Cortex of kidney (tissue), 1 donor: Measurements from ENCODE around the gene RPL34.
"Not testable (repeated sequence)": the region's sequence is repeated elsewhere in the genome, so short reads cannot be mapped to it uniquely, and the experiment has no call there.

Experiments used
- DNase-seq: peaks from one replicate; lab custom pipeline; 2025; lab: John Stamatoyannopoulos, UW

Gene RPL34

DNA sequence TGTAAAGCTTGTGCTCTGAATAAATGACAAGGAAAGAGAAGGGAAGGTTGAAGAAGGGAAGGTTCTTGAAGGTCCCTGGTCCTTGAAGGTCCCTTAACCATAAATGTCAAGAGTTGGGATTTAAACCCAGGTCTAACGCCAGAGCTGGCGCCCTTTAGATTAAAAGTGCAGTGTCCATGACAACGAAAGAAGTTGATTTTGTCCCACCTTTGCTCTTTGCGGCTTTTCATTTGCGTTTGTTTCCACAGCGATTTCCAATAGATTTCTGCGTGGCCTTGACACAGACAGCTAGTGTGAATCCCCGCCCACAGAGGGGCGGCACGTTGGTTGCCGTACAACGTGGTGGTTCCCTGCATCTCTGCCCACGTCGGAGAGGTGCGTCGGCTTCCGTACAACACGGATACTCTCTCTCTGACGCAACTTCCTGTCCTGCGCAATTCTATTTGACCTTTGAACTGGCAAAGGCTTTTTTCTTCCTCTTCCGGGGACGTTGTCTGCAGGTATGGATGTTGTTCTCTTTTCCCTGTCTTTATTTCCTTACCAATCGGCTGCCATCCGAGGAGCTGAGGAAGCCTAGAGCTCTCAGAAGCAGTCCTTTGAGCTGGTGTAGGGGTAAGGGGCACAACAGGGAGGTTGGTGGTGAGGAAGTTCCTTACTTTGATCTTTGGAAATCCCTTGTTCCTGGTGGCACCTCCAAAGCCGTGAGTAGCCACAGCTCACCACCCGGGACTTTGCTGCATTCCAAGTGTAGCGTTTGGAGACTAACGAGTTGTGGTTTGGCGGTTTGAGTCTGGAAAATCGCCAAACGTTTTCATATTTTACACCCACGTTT is at the start of gene RPL34:
Gene RPL34 (plus strand): TSS at position 476 of the 832 bp plus-strand sequence. CDS start 1,384 bp downstream, outside the sequence.
- DNase-seq = no peak

DNA sequence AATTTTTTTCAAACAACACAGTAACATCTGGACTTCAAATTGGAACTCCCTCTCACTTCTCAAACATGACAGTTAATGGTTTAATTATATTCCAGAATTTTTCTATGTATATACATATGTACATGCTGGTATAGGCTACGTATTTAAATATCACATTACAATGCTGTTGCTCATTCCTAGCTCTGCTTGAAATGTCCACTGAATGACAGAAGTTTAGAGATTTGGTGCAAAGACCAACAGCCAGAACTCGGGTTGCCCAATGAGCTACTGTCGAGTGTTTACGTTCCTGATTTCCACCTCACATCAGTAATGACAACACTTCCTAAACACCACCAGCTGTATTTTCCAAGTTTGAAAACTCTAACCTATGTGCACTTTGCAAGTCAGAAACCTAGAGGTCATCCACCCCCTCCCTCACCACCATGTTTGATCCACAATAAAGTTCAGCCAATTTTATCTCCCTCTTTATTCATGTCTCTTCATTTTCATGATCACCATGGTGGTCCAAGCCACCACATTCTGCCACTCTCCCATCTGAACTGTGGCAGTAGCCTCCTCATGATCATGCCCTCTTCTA is 49.3 kb upstream of the RPL34 start:
- no peak for DNase-seq

DNA sequence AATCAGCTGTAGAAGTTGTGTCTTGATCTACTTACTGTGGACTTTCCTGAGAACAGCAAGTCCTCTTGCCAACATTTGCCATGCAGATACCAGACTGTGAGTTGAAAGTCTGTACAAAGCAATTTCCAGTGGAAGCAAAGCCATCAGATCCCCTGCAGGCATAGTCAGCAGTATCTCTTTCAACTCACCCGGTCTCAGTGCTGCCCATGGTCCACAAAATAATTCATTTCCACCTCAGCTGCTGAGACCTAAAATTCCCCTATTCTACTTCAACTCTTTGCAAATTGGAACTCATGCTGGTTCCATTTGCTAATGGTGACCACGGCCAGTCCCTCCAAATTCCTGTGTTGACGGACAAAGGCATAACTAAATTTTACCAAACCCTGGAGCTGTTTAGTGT is 46.0 kb upstream of the RPL34 start:
- no peak for DNase-seq

DNA sequence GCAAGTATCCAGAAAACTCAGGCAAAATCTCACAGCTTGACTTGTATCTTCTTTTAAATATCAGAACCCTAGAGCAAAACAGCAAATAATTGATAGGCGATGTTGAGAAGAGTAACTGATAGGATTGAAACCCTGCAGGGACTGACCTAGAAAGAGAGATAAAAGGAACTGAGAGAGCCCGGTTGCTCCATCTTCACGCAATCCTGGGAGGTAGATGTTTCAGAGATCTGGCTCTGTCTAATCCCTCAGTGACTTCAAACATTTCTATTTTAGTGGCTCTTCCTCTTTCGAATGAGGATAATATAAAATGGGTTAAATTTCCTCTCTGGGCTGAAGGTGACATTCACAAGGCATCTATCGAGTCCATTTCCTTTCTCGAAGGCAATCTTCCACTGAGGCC is 39.3 kb upstream of the RPL34 start:
- DNase-seq = no peak

DNA sequence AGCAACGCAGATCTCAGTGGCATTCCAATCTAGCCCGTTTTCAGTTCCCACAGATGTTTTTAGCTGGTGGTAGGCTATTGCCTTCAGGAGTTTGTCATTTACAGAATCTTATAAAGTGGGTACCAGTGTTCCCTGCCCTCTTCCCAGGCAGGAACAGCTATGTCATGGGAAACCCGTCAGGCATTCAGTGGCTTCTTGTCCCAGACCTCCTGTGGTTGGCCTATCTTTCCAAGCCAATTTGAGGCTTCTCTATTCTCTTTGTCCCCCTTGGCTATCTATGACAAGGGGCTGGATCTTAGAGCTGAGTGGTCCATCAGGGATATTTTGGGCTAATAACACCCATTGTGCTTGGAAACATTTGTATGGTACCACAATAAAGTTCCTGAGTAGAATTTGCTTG is 33.6 kb upstream of the RPL34 start:
- DNase-seq = no peak

DNA sequence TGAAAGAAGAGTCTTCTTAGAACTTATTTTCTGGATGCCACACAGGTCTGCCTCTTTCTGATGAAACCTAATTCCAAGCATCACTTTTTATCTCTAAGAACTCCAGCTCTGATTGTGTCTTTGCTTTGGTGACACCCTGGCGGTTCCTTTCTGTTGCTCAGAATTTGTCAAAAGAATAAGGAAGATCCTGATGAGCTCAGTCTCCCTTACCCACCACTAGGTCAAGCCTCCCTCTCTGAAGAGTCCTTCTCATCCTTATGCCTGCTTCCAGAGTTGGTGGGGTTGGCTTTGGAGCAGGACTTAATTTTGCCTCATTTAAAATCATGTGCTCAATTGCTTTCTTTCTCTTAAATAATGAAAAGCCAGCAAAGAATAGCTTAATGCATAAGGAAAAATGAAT is 31.5 kb upstream of the RPL34 start:
- DNase-seq = no peak

DNA sequence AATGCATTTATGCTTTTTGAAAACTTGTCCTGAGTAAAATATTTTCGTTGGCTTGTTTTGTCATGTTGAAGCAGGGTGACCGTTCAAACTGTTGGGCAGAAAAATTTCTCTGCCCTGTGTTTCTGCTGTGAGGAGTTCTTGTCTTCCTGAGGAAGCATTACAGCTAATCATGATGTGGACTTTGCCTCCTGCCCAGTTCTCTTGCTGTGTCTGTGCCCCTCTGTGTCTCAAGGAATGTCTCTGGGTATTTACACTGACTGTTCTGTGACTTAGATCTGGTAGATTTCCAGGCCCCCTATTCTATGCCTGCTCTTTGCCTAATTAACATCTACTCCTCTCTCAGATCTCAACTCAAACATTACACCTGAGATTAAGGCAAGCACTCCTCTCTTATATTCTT is 30.4 kb upstream of the RPL34 start:
- DNase-seq = no peak

DNA sequence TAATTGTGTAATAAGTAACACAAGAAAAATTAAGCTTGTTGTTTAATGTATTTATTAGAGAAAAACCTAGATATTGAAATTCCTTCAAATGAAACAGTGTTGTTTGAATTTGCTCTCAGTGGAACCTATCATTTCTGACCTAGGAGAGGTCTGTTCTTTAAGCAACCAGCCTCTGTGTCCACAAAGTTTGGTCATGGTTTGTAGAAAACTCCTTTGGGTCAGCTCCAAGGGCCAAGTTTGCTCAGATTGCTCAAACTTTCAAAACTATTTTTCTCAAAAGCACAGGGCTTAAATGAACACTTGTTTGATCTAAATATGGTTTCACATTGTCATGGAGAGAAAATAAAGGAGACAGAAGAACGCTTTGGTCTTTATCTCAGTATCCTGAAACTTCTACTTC is 29.6 kb upstream of the RPL34 start:
- no peak for DNase-seq

DNA sequence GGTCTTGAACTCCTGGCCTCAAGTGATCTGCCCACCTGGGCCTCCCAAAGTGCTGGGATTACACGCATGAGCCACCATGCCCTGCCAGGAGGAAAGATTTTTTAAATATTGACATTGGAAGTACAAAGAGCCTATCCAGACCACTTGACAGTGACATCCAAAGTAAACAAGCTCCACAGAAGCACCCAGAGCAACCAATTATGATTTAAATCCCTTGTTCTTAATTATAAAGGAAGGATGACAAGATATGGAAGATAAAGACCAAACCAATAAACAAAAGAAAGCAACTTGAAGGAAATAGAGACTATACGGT is 27.7 kb upstream of the RPL34 start:
- DNase-seq = no peak

DNA sequence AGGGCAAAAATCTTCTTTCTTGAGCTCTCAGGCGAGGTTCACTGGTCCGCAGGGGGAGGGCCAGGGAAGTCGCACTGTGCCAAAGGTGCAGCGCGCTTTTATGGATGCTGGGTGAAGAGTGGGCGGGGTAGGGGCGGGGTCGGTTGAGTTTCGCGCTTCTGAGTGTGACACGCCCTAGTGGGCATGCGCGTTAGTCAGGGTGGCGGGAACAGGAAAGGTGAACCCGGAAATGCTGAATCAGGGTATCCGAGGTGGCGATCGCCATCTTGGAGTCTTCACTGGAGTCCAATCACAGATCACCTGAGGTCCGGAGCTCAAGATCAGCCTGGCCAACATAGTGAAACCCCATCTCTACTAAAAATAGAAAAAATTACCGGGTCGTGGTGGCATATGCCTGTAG is 26.1 kb upstream of the RPL34 start:
- not testable (repeated sequence) for DNase-seq

DNA sequence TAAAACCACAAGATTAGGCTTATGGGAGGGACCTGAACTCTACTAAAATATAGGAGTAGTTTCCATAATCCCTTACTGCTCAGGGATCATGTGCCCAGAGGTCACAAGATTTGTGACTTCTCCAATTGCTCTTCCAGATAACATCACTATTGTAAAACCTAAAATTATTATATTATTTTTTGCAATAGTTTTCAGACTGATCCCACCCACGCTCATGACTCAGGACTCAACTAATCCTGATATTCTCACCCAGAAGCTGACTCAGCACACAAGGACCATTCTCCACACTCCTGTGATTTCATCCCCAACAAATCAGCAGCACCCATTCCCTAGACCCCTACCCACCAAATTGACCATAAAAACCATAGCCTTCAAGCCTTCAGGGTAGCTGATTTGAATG is 24.0 kb upstream of the RPL34 start:
- DNase-seq = no peak

DNA sequence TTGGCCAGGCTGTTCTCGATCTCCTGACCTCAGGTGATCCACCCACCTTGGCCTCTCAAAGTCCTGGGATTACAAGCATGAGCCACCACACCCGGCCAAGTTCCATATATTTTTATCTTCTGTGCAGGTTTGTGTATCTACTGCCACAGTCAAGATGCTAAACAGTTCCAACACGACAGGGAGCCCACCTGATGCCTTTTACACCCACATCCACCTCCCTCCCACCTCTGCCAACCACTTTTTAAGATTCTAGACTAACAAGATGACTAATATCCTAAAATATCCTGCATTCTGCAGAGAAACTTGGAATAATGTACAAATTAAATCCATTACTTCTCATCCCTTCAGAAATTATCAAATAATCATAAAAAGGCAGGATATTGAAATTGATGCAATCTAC is 19.3 kb upstream of the RPL34 start:
- no peak for DNase-seq

DNA sequence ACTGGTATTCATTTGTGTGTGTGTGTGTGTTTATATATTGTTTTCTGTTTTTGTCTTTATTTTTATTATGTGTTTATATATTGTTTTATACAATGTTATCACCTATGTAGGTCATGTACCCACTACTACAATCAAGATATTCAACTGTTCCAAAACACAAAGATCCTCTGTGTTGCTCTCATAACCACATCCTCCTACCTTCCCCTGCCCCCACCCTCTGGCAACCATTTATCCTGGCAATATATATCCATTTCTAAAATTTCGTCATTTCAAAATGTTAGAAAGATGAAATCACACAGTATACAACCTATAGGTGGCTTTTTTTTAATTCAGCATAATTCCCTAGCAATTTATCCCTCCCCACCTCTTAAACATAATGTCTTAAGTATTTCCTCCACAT is 18.8 kb upstream of the RPL34 start:
- no peak for DNase-seq

DNA sequence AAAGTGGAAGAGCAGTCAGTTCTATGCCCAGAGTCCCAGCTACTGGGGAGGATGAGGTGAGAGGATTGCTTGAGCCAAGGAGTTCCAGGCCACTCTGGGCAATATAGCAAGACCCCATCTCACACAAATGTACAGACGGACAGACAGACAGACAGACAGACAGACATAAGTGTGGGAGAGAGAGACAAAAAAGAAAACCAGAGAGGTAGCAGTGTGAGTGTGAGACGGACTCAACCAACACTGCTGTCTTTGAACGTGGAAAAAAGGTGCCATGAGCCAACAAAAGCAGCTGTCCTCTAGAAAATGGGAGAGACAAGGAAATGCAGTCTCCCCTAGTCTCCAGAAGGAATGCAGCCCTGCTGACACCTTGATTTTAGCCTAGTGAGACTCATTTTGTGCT is 18.2 kb upstream of the RPL34 start:
- DNase-seq = no peak

DNA sequence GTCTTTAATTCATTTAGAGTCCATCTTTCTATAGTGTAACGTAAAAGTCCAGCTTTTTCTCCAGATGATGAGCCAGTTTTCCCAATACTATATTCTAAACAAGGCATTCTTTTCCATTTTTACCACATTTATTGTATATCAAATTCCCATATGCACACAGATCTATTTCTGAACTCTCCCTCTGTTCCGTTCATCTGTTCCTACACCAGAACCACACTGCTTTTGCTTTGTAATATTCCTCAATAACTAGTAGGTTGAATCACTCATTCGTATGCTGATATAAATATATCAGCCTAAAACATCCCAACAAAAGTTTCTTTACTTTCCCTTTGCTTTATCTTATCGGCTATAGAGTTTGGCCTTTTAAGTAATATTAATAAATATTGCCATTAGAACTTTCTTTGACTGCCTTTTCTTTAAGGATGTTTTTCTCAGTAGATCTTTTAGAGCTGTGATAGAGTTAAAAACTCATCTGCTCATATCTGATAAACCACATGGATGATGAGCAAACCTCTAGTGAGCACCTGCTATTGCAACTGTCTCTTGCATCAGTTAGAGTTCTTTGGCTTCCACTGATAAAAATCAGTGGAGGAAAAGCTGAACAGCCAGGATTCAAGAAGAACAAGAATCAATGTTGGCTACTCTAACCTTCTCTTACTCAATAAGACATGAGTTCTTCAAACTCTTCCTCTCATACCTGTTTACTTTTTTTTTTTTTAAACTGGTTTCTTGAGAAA is 13.1 kb upstream of the RPL34 start:
- DNase-seq = no peak

DNA sequence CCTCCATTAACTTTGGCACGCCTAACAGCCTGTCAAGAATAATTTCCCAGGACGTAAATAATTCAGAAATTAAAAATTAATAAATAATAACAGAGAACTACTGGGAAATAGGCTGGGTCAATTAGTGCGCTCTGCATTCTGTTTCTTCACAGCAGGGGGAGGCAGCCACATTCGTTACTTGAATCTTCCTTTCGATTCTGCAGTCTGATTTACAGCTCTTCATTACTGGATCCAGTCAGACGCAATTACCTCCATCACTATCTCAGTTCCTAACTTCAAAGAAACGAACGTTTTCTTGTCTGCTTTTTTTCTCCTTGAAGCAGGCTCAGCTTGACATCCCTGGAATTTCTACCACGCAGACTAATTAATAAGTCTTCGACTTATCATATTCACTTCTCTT is 9.0 kb upstream of the RPL34 start:
- no peak for DNase-seq

DNA sequence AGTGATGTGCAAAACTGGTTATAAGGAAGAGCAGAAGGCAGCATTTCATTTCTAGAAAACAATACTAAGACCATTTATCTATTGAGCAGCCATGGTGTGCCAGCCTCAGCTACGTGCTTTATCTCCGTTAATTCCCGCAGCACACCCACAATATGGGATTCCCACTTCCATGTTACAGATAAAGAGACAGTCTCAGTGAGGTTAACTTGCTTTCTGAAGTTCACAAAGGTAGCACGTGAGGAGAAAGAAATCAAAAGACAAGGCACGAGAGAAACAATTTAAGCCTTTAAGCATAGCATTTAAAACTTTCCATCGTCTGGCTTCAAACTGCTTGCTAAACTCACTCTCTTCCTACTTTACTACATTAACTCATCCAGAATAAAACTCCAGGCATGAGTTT is 8.0 kb upstream of the RPL34 start:
- DNase-seq = no peak

DNA sequence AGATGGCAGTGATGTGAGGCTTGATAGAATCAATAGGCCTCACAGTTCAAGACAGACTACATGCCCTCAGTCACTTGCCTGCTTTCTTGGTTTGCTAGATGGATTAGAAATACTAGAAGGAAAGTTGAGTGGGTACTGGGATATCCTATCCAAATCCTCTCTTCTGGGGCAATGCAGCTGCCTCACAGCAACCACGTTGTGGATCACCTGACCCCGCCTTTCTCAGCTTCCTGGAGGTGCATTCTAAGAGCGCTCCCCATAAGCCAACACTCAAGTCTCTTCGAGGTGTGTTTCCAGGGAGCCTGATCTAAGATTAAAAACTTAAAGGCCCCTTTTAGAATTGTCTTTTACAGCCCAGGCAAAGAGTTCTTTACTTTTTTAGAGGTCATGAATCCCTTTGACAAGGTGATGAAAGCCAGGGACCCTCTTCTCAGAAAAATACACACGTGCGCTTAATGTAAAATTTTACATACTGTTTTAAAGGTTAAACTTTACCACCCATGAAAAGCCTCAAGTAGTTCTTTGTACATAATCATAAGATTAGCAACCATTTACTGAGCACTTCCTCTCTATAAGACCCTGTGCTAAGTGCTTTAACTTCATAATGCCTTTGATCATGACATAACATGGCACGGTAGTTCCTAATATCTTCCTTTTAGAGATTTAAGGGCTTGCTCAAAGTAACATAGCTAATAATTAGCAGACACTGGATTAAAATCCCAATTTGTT is 840 bp upstream of the RPL34 start:
- no peak for DNase-seq

DNA sequence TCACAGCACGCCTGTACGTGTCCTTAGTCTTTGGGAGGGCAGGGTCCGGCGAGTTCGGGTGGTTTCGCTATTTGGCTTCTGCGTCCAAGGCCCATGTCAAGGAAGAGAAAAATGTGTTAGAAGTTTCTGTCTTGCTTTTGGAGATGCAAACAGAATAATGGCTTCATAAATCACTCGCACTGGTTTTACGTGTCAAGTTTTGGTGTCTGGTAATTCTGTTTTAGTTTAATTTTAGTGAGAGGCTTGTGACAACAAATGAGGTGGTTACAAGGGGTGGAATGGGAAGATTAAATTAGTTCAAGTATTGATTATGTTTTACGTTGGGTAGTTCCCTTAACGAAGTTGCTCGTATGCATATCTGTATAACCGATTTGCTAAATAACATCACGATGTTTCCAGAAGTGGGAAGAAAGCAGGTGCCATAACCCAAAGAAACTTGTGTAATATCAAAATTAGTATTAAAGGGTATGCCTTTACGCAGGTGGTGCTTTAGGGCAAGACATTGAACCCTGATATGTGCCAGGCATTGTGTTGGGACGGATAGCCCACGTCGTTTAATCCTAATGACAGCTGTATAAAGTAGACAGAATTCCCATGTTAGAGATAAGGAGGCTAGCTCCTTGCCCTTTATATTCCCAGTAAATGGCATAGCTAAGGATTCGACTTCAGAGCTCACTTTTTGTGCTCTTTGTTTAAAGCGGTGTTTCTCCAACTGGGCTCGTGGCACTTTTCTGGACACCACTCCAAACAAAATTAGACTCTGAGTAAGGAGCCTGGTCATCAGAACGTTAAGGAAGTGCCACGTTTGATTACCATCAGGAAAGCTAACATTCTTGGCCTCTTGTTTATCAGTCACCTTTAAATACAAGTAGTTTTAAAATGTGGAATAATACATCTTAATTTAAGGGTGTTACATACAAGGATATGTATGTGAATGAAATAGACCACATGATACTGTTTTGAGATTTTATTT is 843 bp downstream of the RPL34 start:
- DNase-seq = no peak

DNA sequence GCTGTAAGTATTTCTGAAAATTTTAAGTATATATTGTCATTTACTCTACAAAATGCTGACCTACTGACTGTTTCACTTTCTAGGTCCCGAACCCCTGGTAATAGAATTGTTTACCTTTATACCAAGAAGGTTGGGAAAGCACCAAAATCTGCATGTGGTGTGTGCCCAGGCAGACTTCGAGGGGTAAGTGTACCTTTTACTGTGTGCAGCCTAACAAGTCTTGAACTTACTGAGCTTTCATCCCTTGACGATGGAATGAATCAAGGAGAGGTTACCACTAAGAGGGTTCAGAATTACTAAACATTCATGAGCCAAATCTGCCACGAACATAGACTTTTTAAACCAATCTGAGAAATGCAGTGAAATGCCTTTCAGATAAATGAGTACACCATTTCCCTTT is 1.6 kb downstream of the RPL34 start:
- DNase-seq = no peak

DNA sequence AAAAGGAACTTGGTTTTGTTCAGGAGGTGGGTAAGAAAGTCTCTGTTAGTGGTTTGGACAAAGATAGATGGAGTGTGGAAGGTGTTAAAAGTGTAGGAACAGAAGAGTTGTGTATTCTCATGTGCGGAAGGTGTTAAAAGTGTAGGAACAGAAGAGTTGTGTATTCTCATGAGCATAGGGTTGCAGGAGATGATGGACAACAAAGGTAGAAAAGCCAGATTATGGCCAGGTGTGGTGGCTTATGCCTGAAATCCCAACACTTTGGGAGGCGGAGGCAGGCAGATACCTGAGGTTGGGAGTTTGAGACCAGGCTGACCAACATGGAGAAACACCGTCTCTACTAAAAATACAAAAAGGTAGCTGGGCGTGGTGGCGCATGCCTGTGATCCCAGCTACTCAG is 2.5 kb downstream of the RPL34 start:
- no peak for DNase-seq
